Activated naive CD8-positive, alpha-beta T cell treated with anti-CD3 and anti-CD28 coated beads for 36 hours (primary cell): Measurements from ENCODE around the gene S100A1. TPM values are rescaled to one million over a fixed set of nuclear protein-coding genes. Genes with fewer than 3 reads are reported as not detected.

Source experiments
- DNase-seq: peaks from one replicate; pipeline ENCODE4 v3.0.0; 2021
- H3K27ac Mint-ChIP-seq: one replicate; pipeline ENCODE4 v1.8.0; 2022; ENCODE audit warnings: mild to moderate bottlenecking, moderate library complexity, mixed read lengths
- H3K27me3 Mint-ChIP-seq: one replicate; pipeline ENCODE4 v1.8.0; 2022; ENCODE audit warnings: mild to moderate bottlenecking, mixed read lengths
- H3K36me3 Mint-ChIP-seq: one replicate; pipeline ENCODE4 v1.8.0; 2021; ENCODE audit warnings: mild to moderate bottlenecking, mixed read lengths
- H3K4me1 Mint-ChIP-seq: one replicate; pipeline ENCODE4 v1.8.0; 2021; ENCODE audit warnings: mixed read lengths
- H3K4me3 Mint-ChIP-seq: one replicate; pipeline ENCODE4 v1.8.0; 2022; ENCODE audit warnings: mild to moderate bottlenecking, moderate library complexity, mixed read lengths
- H3K9me3 Mint-ChIP-seq: one replicate; pipeline ENCODE4 v1.8.0; 2022; ENCODE audit warnings: mixed read lengths
- total RNA-seq, 2 experiments: library from RNA; stranded (reverse); gene quantifications; one replicate each; pipeline ENCODE4 v1.2.3, GENCODE V29; 2021

Gene S100A1
- total RNA-seq, 2 experiments from 2014 or later = not detected

DNA sequence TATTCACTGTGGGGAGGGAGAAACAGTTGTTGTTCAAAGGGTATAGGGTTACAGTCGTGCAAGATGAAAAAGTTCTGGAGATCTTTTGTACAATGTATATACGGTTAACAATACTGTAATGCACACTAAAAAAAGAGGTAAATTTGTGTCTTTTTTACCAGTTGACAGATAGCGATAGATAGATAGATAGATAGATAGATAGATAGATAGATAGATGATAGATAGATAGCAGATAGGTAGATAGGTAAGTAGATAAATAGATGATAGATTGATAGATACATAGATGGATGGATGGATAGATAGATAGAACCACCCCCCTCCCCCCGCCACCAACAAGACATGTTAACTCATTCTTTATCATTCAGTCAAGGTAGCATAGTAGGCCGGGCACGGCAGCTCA lies 25.5 kb upstream of the S100A1 start:
- no peak overlapping the region for H3K27ac Mint-ChIP-seq
- no peaks in the 10 kb centered on the region for H3K36me3 Mint-ChIP-seq
- no peak overlapping the region for H3K4me3 Mint-ChIP-seq
- DNase-seq = no peak
- H3K27me3 Mint-ChIP-seq = no peaks in the 10 kb centered on the region
- no peaks in the 10 kb centered on the region for H3K9me3 Mint-ChIP-seq
- H3K4me1 Mint-ChIP-seq = peaks cover 13% of the 10 kb centered on the region

DNA sequence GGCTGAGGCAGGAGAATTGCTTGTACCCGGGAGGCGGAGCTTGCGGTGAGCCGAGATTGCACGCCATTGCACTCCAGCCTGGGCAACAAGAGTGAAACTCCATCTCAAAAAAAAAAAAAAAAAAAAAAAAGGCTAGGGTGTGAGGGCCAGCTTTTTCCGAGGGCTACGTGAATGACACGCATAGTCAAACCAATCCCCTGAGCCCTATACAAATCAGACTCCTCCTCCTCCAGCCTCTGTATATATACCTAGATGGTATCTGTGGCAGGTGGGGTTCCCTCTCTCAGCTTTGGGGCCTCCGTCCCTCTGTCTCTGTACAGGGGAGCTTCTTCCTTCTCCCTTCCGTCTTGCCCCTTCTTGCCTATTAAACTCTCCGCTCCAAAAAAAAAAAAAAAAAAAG lies 22.0 kb upstream of the S100A1 start:
- H3K9me3 Mint-ChIP-seq = no peaks in the 10 kb centered on the region
- peaks cover 6% of the 10 kb centered on the region for H3K4me1 Mint-ChIP-seq
- no peak for DNase-seq
- no peaks in the 10 kb centered on the region for H3K27me3 Mint-ChIP-seq
- no peaks in the 10 kb centered on the region for H3K36me3 Mint-ChIP-seq
- no peak overlapping the region for H3K27ac Mint-ChIP-seq
- H3K4me3 Mint-ChIP-seq = no peak overlapping the region

DNA sequence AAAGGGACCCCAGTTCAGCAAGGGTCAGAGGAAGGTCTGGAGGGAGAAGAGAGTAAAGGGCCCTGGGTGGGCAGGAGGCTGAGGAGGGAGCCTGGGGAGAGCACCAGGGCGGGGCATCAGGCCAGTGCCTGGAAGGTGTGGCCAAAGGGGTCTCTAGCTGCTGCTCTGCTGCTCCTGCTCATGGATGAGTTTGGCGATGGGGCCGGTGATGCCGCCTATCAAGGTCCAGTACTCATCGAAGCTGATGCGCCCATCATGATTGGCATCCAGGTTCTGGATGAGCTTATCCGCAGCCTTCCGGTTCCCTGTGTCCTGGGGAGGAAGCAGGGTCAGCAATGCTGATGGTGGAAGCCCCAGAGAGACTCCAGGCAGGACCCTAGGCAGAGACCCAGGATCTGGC lies 20.9 kb upstream of the S100A1 start:
- no peak overlapping the region for H3K4me3 Mint-ChIP-seq
- no peak overlapping the region for H3K27ac Mint-ChIP-seq
- no peaks in the 10 kb centered on the region for H3K36me3 Mint-ChIP-seq
- H3K27me3 Mint-ChIP-seq = no peaks in the 10 kb centered on the region
- no peak for DNase-seq
- H3K9me3 Mint-ChIP-seq = no peaks in the 10 kb centered on the region
- peaks cover 3% of the 10 kb centered on the region for H3K4me1 Mint-ChIP-seq

DNA sequence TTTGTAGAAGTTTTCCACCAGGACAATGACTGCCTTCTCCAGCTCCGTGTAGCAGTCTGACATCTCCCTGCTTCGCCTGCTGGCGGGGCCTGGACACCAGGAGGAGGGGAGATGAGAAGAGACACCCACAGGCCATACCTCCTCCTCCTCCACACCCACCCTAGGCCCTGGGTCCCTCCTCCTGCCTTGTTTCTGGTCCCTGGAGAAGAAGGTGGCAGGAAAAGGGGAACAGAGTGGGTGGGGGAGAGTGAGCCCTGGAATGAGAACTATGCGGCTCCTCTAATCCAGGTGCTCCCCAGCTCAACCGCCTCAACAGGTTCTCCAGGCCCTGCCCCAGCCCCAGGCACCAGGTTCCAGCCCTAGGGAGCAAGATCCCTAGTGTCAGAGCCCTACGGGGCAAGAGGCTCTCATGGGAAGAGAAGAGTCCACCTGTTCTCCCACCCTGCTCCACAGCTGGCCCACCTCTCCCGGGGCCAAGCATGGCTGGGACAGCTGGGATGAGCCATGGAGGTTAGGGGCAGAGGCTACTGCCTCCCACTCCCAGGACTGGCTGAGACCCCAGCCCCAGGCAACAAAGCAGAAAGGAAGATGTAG lies 20.0 kb upstream of the S100A1 start:
- no peaks in the 10 kb centered on the region for H3K36me3 Mint-ChIP-seq
- H3K9me3 Mint-ChIP-seq = no peaks in the 10 kb centered on the region
- peaks cover 2% of the 10 kb centered on the region for H3K4me1 Mint-ChIP-seq
- no peaks in the 10 kb centered on the region for H3K27me3 Mint-ChIP-seq
- DNase-seq = no peak
- no peak overlapping the region for H3K27ac Mint-ChIP-seq
- no peak overlapping the region for H3K4me3 Mint-ChIP-seq

DNA sequence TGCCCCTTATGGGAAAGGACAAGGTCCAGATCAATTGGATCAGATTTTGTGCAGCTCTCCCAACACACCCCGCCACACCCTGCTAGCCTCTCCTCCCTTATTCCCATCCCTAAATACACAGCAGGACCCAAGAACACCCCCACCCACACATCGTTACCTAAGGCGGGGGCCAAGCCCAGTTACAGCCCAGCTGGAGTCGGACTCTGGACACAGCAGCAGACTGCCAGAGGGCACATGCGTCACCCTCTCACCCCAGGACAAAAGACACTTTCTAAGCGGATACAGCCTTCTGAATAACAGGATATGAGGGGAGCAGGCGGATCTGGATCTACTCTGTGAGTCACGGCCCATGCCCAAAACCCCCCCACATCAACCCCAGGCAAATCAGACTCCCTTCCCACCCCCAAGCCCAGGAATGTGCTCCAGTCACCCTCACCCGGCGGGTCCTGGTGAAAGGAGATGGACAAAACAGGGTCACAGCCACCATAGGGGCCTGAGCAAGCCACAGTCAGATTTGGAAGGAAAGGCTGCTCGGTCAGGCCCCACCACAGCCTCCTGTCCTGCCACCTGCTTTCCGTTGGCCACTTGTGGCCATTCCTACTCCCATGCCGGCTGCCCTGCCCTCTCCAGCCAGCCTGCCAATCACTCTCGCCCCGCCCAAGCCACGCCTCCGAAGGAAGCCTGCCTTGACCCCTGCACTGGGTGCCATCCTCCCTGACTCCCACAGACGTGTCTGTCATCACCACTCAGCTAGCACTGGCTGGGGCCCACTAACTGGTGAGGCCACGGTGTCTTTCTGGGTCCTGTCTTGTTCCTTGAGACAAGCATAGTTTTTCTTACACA lies 19.3 kb upstream of the S100A1 start:
- Mint-ChIP-seq H3K27me3 (no peaks in the 10 kb centered on the region), H3K27ac (no peak overlapping the region), H3K4me1 (peaks cover 2% of the 10 kb centered on the region), H3K4me3 (no peak overlapping the region), H3K36me3 (no peaks in the 10 kb centered on the region), H3K9me3 (no peaks in the 10 kb centered on the region)
- no peak for DNase-seq

DNA sequence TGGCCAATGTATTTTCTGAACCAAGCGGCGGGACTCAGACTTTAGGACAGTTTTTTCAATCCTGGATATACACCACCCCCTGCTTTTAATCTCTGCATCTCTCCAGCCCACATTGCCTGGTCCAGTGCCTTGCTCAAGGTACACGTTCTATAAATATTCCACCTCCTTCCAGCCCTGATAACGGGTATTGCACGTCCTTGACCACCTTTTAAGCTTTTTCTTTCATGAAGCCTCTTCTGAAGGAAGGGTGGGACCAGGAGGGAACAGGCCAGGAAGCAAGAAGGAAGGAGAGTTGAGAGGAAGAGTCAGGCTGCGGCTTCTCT lies 18.7 kb upstream of the S100A1 start:
- H3K27ac Mint-ChIP-seq = no peak overlapping the region
- H3K36me3 Mint-ChIP-seq = no peaks in the 10 kb centered on the region

DNA sequence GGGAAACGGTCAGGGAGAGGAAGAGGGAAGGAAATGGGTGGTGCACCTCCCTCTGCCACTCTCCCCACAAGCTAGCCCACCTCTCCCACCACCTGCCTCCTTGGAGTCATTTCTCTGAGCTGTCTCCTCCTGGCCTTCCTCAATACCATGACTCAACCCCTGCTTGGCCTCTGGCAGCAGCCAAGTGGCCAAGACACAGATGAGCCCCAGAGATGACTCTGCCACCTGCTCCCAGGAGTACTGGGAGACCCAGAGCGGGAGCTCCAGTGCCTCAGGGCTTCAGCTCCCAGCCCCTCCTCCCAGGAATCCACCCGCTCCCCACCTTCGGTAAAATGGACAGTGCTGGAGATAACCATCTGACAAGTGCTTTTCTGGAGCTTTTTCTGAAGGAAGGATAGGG lies 17.9 kb upstream of the S100A1 start:
- no peak overlapping the region for H3K27ac Mint-ChIP-seq
- no peaks in the 10 kb centered on the region for H3K4me1 Mint-ChIP-seq

More for the DNA sequence above, 18.7 kb upstream of the S100A1 start:
- peaks cover 2% of the 10 kb centered on the region for H3K4me1 Mint-ChIP-seq
- DNase-seq = no peak
- no peaks in the 10 kb centered on the region for H3K9me3 Mint-ChIP-seq
- no peaks in the 10 kb centered on the region for H3K27me3 Mint-ChIP-seq
- no peak overlapping the region for H3K4me3 Mint-ChIP-seq

DNA sequence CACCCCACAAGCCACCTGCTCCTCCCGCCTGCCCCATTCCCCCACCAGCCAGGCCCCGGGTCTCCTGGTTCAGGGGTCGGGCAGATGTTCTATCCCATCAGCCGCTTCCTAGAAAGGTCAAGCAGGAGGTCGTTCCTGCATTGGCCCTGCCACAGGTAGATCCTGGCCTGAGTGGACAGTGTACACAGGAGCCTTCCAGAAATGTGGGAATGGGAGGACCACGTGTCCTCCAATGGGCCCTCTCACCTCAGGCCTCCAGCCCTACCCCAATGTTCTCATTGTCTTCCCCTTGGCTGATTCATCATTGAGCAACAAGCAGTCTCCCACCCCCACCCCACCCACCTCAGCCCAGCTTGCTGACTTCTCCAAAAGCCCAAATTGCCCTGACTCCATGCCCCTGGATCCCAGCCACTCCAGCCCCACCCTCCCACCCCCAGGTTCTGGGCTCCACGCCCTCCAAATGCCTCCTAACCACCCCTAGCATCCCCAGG lies 17.4 kb upstream of the S100A1 start:
- no peak for DNase-seq
- H3K36me3 Mint-ChIP-seq = no peaks in the 10 kb centered on the region
- H3K27me3 Mint-ChIP-seq = no peaks in the 10 kb centered on the region
- H3K4me3 Mint-ChIP-seq = no peak overlapping the region
- H3K9me3 Mint-ChIP-seq = no peaks in the 10 kb centered on the region
- H3K27ac Mint-ChIP-seq = no peak overlapping the region
- H3K4me1 Mint-ChIP-seq = no peaks in the 10 kb centered on the region

More for the DNA sequence above, 17.9 kb upstream of the S100A1 start:
- DNase-seq = no peak
- H3K9me3 Mint-ChIP-seq = no peaks in the 10 kb centered on the region
- H3K4me3 Mint-ChIP-seq = no peak overlapping the region
- H3K36me3 Mint-ChIP-seq = no peaks in the 10 kb centered on the region
- no peaks in the 10 kb centered on the region for H3K27me3 Mint-ChIP-seq

DNA sequence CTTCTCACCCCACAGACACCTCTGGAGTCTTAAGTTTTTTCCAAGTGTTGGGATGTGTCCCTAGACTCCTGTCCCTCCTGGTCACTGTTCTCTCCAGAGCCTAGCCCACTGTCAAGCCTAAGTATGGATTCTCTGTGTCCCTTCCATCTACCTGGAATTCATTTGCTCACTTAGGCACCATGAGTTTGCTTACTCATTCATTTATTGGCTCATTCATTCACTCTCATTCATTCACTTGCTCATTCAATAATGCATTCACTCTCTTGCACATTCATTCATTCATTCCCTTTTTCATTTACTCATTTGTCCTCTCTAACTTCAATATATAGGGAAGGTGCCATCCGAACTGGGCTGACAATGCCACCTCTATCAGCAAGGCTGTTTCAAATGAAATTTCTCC lies 16.9 kb upstream of the S100A1 start:
- DNase-seq = no peak
- H3K27me3 Mint-ChIP-seq = no peaks in the 10 kb centered on the region
- H3K4me1 Mint-ChIP-seq = peaks cover 2% of the 10 kb centered on the region
- no peak overlapping the region for H3K27ac Mint-ChIP-seq
- H3K9me3 Mint-ChIP-seq = no peaks in the 10 kb centered on the region
- H3K4me3 Mint-ChIP-seq = no peak overlapping the region
- no peaks in the 10 kb centered on the region for H3K36me3 Mint-ChIP-seq

DNA sequence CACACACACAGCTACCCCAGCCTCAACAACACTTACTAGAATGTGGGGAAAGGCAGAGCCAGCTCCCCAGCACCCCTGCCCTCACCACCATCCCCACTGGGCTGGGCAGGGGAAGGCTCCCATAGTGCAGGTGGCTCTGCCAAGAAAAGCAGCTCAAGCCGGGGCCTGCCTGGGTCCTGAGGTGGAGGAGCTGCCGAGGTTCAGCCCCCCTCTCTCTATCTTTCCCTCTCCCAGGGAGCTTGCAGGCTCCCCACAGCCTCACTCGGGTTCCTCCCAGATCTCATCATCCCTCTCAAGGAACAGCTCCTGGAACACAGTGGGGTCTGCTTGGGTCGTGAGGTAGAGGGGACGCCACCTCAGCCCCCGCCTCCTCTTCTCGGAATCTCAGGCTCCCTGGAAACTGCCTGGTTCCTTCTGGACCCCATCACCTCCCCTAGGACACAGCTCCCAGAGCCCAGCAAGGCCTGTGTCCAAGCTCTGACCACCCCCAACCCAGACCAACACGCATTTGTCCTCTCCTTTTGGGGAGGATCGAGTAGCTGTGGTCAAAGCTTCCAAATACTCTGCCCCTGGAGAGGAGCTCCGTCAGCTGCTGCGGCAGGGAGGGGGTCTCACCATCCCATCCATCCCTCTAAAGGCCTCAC lies 16.0 kb upstream of the S100A1 start:
- H3K9me3 Mint-ChIP-seq = no peaks in the 10 kb centered on the region
- no peak overlapping the region for H3K27ac Mint-ChIP-seq
- no peaks in the 10 kb centered on the region for H3K27me3 Mint-ChIP-seq
- no peak overlapping the region for H3K4me3 Mint-ChIP-seq
- no peak for DNase-seq
- H3K4me1 Mint-ChIP-seq = peaks cover 2% of the 10 kb centered on the region
- H3K36me3 Mint-ChIP-seq = no peaks in the 10 kb centered on the region

DNA sequence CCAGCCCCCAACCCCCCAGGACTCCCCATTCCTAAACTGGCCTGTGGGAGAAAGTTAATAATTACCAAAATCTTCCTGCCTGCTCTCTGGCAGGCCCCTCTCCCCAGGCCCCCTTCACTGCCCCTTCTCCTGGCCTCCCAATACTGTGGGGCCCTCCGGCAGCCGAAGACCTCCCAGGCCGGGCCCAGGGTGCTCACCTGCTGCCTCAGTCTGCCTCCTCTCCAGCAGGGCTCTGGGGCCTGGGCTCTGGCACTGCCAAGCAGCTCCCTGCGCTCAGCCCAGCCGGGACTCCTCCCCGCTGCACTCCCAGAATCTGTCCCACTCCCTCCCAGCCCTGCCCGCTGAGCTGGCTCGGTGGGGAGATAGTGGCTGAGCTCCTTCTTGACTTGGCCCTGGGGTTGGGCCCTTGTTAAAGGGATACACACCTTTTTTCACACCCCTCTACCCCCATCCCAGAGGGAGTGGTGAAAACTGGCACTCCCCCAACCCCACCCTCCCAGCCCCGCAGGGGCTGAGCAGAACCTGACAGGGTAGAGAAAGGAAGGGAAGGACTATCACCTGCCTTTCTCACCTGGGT lies 15.4 kb upstream of the S100A1 start, which contains the start of gene S100A16:
Gene S100A16 (minus strand): TSS at position 383 of the 577 bp plus-strand sequence. CDS start 4,986 bp downstream, outside the sequence.
- DNase-seq = no peak
- H3K4me3 Mint-ChIP-seq = no peak within 1 kb of the TSS
- no peaks in the 10 kb centered on the region for H3K27me3 Mint-ChIP-seq
- H3K4me1 Mint-ChIP-seq = peaks cover 2% of the 10 kb centered on the region
- no peak within 1 kb of the TSS for H3K27ac Mint-ChIP-seq
- no peaks in the 10 kb centered on the region for H3K36me3 Mint-ChIP-seq
- no peaks in the 10 kb centered on the region for H3K9me3 Mint-ChIP-seq

DNA sequence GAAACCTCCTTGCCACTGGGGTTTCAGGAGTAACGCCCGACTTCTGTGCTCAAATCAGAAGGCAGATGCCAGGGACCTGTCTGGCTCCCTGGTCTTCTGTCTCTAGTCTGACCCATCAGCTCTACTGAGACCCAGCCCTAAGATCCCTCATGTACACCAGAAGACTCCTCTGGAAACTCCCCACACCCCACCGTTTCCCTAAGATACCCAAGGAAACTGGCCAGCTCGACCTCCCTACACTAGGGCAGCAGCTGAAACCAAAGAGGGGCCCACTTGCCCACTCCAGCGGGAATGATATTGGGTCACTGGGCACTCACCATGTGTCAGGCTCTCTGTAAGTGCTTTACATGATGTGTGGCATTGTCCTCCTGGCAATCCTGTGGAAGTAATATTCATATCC lies 14.8 kb upstream of the S100A1 start:
- Mint-ChIP-seq H3K27ac (no peak overlapping the region), H3K4me1 (peaks cover 2% of the 10 kb centered on the region), H3K36me3 (no peaks in the 10 kb centered on the region), H3K9me3 (no peaks in the 10 kb centered on the region), H3K27me3 (no peaks in the 10 kb centered on the region), H3K4me3 (no peak overlapping the region)
- no peak for DNase-seq

DNA sequence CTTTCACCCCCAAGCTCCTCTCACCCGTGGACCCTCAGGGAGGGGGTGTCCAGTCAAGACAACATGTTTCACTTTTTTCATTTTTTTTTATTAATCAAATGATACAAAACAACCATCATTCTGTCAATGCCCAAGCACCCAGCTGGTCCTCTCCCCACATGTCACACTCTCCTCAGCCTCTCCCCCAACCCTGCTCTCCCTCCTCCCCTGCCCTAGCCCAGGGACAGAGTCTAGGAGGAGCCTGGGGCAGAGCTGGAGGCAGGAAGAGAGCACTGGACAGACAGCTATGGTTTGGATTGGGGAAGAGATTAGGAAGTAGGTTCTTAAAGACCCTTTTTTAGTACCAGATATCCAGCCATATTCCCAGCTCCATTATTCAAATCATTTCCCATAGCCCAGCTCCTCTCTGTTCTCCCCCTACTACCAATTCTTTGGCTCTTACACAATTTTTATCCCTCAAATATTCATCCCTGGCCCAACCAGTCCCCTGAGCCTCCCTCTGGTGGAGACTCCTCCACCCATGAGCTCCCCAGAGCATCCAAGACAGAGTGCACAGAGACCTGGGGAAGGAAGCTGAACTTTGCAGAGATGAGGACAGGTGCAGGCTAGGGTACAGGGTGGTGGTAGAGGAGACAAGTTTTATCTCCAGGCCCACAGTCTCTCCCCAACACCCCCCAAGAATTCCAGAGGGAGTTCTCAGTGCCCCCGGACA lies 13.9 kb upstream of the S100A1 start:
- Mint-ChIP-seq H3K4me1 (peaks cover 2% of the 10 kb centered on the region), H3K27me3 (no peaks in the 10 kb centered on the region), H3K27ac (no peak overlapping the region)

DNA sequence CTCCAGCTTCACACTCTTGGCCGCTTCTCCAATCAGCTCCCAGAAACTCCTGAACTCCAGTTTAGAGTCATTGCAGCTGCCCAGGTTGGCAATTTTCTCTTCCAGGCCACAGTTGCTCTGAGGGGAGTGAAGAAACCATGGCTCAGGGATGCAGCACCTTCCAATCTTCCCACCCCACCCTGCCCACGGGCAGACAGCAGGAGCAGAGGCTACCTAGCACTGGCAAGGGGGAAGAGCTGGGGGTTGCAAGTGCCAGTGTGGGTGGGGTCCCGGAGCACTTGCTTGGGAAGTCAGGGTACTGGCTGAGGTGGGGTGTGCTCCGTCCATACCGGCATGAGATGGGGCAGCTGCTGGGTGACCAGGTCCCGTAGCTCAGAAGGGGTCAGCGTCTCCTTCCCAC lies 13.3 kb upstream of the S100A1 start:
- no peak overlapping the region for H3K27ac Mint-ChIP-seq
- no peaks in the 10 kb centered on the region for H3K9me3 Mint-ChIP-seq
- no peak overlapping the region for H3K4me3 Mint-ChIP-seq
- H3K27me3 Mint-ChIP-seq = no peaks in the 10 kb centered on the region
- no peaks in the 10 kb centered on the region for H3K36me3 Mint-ChIP-seq
- H3K4me1 Mint-ChIP-seq = peaks cover 2% of the 10 kb centered on the region
- no peak for DNase-seq

More for the DNA sequence above, 13.9 kb upstream of the S100A1 start:
- DNase-seq = no peak
- Mint-ChIP-seq H3K9me3 (no peaks in the 10 kb centered on the region), H3K4me3 (no peak overlapping the region), H3K36me3 (no peaks in the 10 kb centered on the region)

DNA sequence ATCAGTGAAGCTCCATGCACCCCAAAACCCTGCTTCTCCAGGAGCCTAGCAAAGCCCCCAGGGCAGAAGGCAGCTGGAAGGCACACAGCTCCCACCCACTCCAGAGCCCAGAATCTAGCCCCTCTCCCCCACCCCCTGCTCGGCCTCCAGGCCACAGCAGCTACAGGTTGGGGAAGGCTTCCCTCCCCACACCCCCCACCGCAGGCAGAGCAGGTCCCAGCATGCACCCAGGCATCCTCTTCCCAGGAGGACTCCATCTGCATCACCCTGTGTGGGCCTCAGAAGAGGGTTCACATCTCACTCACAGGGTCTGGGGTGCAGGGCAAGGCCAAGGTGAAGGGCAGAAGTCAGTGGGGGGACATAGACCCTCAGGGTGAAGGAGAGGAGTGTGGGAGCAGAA lies 12.8 kb upstream of the S100A1 start:
- no peaks in the 10 kb centered on the region for H3K27me3 Mint-ChIP-seq
- H3K4me3 Mint-ChIP-seq = no peak overlapping the region
- no peak for DNase-seq
- no peaks in the 10 kb centered on the region for H3K9me3 Mint-ChIP-seq
- H3K27ac Mint-ChIP-seq = no peak overlapping the region
- H3K4me1 Mint-ChIP-seq = peaks cover 2% of the 10 kb centered on the region
- H3K36me3 Mint-ChIP-seq = no peaks in the 10 kb centered on the region
